Astrocyte (in vitro differentiated cells and primary cell): ENCODE results near the gene PLCD3. TPM values are rescaled to one million over a fixed set of nuclear protein-coding genes. Genes with fewer than 3 reads are reported as not detected.

Source experiments
- DNase-seq: peaks from one replicate; pipeline ENCODE4 v3.0.0-alpha.2; 2010; ENCODE audit warnings: low read depth
- FAIRE-seq: peaks from 2 replicates; lab custom pipeline; 2011; peaks lifted over from hg19 to GRCh38; lab: Jason Lieb, UNC
- H2AFZ ChIP-seq: 2 replicates; pipeline ENCODE4 v1.6.0; 2012; ENCODE audit warnings: low read depth, low read length, inconsistent platforms
- H3K27ac ChIP-seq: 2 replicates; pipeline ENCODE4 v1.5.1; 2011; ENCODE audit warnings: low read depth, low read length, inconsistent platforms
- H3K27me3 ChIP-seq: 2 replicates; pipeline ENCODE4 v1.6.0; 2011; ENCODE audit warnings: low read length, inconsistent platforms; ENCODE audit not compliant: insufficient read depth
- H3K36me3 ChIP-seq: 2 replicates; pipeline ENCODE4 v1.5.1; 2011; ENCODE audit warnings: low read length, inconsistent platforms; ENCODE audit not compliant: insufficient read depth
- H3K4me1 ChIP-seq: 2 replicates; pipeline ENCODE4 v1.5.1; 2011; ENCODE audit warnings: low read length, inconsistent platforms; ENCODE audit not compliant: insufficient read depth
- H3K4me2 ChIP-seq: 2 replicates; pipeline ENCODE4 v1.6.0; 2012; ENCODE audit warnings: low read length, inconsistent platforms
- H3K4me3 ChIP-seq: 2 replicates; pipeline ENCODE4 v1.5.1; 2011; ENCODE audit warnings: low read depth, mild to moderate bottlenecking, low read length, inconsistent platforms; ENCODE audit not compliant: insufficient read depth
- H3K79me2 ChIP-seq: 2 replicates; pipeline ENCODE4 v1.6.0; 2012; ENCODE audit warnings: mild to moderate bottlenecking, low read length, inconsistent platforms; ENCODE audit not compliant: insufficient read depth
- H3K9ac ChIP-seq: 2 replicates; pipeline ENCODE4 v1.6.0; 2012; ENCODE audit warnings: mild to moderate bottlenecking, low read length, inconsistent platforms
- H3K9me3 ChIP-seq: 2 replicates; pipeline ENCODE4 v1.5.1; 2012; ENCODE audit warnings: low read depth, mild to moderate bottlenecking, low read length, inconsistent platforms; ENCODE audit not compliant: insufficient read depth
- H4K20me1 ChIP-seq: 2 replicates; pipeline ENCODE4 v1.6.0; 2012; ENCODE audit warnings: low read length, inconsistent platforms; ENCODE audit not compliant: insufficient read depth
- H3K27ac Mint-ChIP-seq: one replicate; pipeline ENCODE4 v1.8.0; 2021; ENCODE audit warnings: mild to moderate bottlenecking, mixed read lengths; ENCODE audit not compliant: unreplicated experiment
- H3K27me3 Mint-ChIP-seq: one replicate; pipeline ENCODE4 v1.8.0; 2021; ENCODE audit warnings: low read depth, mixed read lengths; ENCODE audit not compliant: unreplicated experiment
- H3K36me3 Mint-ChIP-seq: one replicate; pipeline ENCODE4 v1.8.0; 2021; ENCODE audit warnings: low read depth, mixed read lengths; ENCODE audit not compliant: unreplicated experiment
- H3K4me1 Mint-ChIP-seq: one replicate; pipeline ENCODE4 v1.8.0; 2021; ENCODE audit warnings: low read depth, mixed read lengths; ENCODE audit not compliant: unreplicated experiment
- H3K4me3 Mint-ChIP-seq: one replicate; pipeline ENCODE4 v1.8.0; 2021; ENCODE audit warnings: mild to moderate bottlenecking, moderate library complexity, mixed read lengths; ENCODE audit not compliant: unreplicated experiment
- H3K9me3 Mint-ChIP-seq: one replicate; pipeline ENCODE4 v1.8.0; 2021; ENCODE audit warnings: mild to moderate bottlenecking, mixed read lengths; ENCODE audit not compliant: unreplicated experiment
- EZH2 ChIP-seq: IDR thresholded peaks from 2 replicates; pipeline ENCODE4 v1.6.1; 2012; ENCODE audit warnings: mild to moderate bottlenecking, low read length, inconsistent platforms; ENCODE audit not compliant: insufficient read depth
- total RNA-seq: library from RNA; stranded (reverse); gene quantifications from 2 replicates; pipeline ENCODE4 v1.2.1, GENCODE V29; 2021
- TF ChIP-seq, protein P1 (sequence below): IDR thresholded peaks from 2 replicates; pipeline ENCODE4 v1.5.1; 2011; ENCODE audit warnings: low read depth, mild to moderate bottlenecking, inconsistent platforms, low read length, moderate library complexity; ENCODE audit not compliant: insufficient read depth

The PLCD3 gene
- total RNA-seq, 1 donor from 2014 or later, result 92.0 TPM

- no peaks in the 10 kb centered on the region for H3K9me3 ChIP-seq
- Mint-ChIP-seq H3K4me3 (peak overlapping the region; percentile 98), H3K27ac (peak overlapping the region; percentile 100), H3K36me3 (peaks cover 3% of the 10 kb centered on the region), H3K27me3 (no peaks in the 10 kb centered on the region), H3K9me3 (no peaks in the 10 kb centered on the region), H3K4me1 (peaks cover 9% of the 10 kb centered on the region)
- H3K27me3 ChIP-seq, result no peaks in the 10 kb centered on the region
- peak overlapping the region; percentile 97 for H3K9ac ChIP-seq
- FAIRE-seq (no peak), DNase-seq (peak; percentile 96)
- peak overlapping the region; percentile 86 for H3K4me3 ChIP-seq
- H3K36me3 ChIP-seq, result no peaks in the 10 kb centered on the region
- H3K27ac ChIP-seq, result peak overlapping the region; percentile 99
- H3K4me1 ChIP-seq, result peaks cover 22% of the 10 kb centered on the region
- H3K4me2 ChIP-seq, result peak overlapping the region; percentile 86
- peaks cover 34% of the 10 kb centered on the region for H4K20me1 ChIP-seq
- peak overlapping the region; percentile 53 for H2AFZ ChIP-seq
- peaks cover 36% of the 10 kb centered on the region for H3K79me2 ChIP-seq
- TF ChIP-seq, protein P1, sequence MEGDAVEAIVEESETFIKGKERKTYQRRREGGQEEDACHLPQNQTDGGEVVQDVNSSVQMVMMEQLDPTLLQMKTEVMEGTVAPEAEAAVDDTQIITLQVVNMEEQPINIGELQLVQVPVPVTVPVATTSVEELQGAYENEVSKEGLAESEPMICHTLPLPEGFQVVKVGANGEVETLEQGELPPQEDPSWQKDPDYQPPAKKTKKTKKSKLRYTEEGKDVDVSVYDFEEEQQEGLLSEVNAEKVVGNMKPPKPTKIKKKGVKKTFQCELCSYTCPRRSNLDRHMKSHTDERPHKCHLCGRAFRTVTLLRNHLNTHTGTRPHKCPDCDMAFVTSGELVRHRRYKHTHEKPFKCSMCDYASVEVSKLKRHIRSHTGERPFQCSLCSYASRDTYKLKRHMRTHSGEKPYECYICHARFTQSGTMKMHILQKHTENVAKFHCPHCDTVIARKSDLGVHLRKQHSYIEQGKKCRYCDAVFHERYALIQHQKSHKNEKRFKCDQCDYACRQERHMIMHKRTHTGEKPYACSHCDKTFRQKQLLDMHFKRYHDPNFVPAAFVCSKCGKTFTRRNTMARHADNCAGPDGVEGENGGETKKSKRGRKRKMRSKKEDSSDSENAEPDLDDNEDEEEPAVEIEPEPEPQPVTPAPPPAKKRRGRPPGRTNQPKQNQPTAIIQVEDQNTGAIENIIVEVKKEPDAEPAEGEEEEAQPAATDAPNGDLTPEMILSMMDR, result no peak
- TF ChIP-seq EZH2, result no peak
These were observed 15.4 kb upstream of the PLCD3 start for GRCh38 chr17:45147581-45148182.

DNA sequence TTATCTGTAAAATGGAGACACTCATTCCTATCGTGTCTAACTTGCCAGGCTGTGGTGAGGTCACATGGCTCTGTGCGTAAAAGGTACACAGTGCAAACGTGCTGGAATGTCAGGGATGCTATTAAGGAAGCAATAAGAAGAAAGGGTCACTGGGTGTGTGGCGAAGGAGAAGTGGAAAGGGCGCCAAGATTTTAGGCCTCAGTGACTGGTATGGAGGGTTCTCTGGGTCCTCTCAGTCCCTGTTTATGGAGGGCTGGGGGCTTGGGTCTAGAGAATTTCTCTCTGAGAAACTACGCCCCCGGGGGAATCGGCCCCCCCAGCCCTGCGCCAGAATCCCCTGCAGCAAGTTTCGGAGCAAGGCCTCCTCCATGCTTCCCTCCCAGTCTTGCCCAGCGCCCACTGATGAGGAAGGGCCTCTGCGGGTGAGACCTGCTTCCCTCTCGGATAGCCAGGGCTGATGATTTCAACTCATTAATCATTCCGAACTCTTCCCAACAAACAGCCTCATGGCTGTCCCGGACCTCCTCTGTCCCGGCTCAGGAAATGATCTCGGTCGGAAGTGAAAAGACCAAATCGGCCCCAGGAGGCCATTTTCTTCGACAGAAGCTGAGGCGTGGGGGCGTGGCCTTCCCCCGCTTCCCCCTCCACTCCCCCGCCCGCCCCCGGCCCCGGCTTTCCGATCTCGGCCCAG lies 14.7 kb upstream of the PLCD3 start:
- Histone ChIP-seq H3K9ac (peak overlapping the region; percentile 97), H3K4me1 (peaks cover 22% of the 10 kb centered on the region), H3K4me2 (peak overlapping the region; percentile 86), H3K79me2 (peaks cover 36% of the 10 kb centered on the region), H3K27ac (peak overlapping the region; percentile 99), H2AFZ (peak overlapping the region; percentile 79), H3K27me3 (no peaks in the 10 kb centered on the region), H4K20me1 (peaks cover 34% of the 10 kb centered on the region), H3K9me3 (no peaks in the 10 kb centered on the region), H3K4me3 (peak overlapping the region; percentile 86), H3K36me3 (no peaks in the 10 kb centered on the region)
- peaks cover 3% of the 10 kb centered on the region for H3K36me3 Mint-ChIP-seq
- FAIRE-seq, result no peak
- H3K9me3 Mint-ChIP-seq, result no peaks in the 10 kb centered on the region
- H3K4me3 Mint-ChIP-seq, result peak overlapping the region; percentile 98
- H3K27me3 Mint-ChIP-seq, result no peaks in the 10 kb centered on the region
- peaks cover 9% of the 10 kb centered on the region for H3K4me1 Mint-ChIP-seq
- peak overlapping the region; percentile 100 for H3K27ac Mint-ChIP-seq
- no peak for TF ChIP-seq EZH2
- peak; percentile 95 for DNase-seq

DNA sequence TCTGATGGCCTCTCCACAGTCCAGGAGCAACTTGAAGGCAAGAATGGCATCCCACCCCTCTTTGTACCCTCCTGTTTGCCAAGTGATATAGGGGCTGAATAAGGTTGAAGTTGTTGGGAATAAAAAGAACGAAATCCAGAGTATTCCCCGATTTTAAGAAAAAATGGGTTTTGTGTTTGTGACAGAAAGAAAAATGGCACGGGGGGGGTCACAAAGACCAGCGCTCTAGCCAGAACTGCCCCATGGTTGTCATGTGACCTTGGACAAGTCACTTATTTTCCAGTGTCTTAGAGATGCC lies 14.2 kb upstream of the PLCD3 start:
- no peak overlapping the region for H3K4me3 ChIP-seq
- H3K4me3 Mint-ChIP-seq, result peak overlapping the region; percentile 98
- H3K9ac ChIP-seq, result no peak overlapping the region
- H3K4me2 ChIP-seq, result peak overlapping the region; percentile 86
- H3K4me1 ChIP-seq, result peaks cover 19% of the 10 kb centered on the region
- peaks cover 3% of the 10 kb centered on the region for H3K36me3 Mint-ChIP-seq
- H3K79me2 ChIP-seq, result peaks cover 31% of the 10 kb centered on the region
- H4K20me1 ChIP-seq, result peaks cover 31% of the 10 kb centered on the region
- no peak for DNase-seq
- no peaks in the 10 kb centered on the region for H3K36me3 ChIP-seq
- no peak for TF ChIP-seq EZH2
- TF ChIP-seq, protein P1, result no peak
- no peaks in the 10 kb centered on the region for H3K9me3 Mint-ChIP-seq
- no peaks in the 10 kb centered on the region for H3K27me3 ChIP-seq
- H3K27ac ChIP-seq, result peak overlapping the region; percentile 30
- no peaks in the 10 kb centered on the region for H3K9me3 ChIP-seq
- no peaks in the 10 kb centered on the region for H3K27me3 Mint-ChIP-seq
- FAIRE-seq, result no peak
- peak overlapping the region; percentile 97 for H3K27ac Mint-ChIP-seq
- peaks cover 5% of the 10 kb centered on the region for H3K4me1 Mint-ChIP-seq
- no peak overlapping the region for H2AFZ ChIP-seq
